D721Med (cell line): ENCODE results near the gene CMYA5.

Source experiments
- DNase-seq: peaks from one replicate; pipeline ENCODE4 v3.0.0; 2011; ENCODE audit warnings: low spot score; ENCODE audit not compliant: insufficient read length
- FAIRE-seq: peaks from 2 replicates; lab custom pipeline; 2011; peaks lifted over from hg19 to GRCh38; lab: Jason Lieb, UNC
- CTCF ChIP-seq: IDR thresholded peaks from 2 replicates; pipeline ENCODE4 v1.5.1; 2012; ENCODE audit warnings: mild to moderate bottlenecking, control low read depth; ENCODE audit not compliant: insufficient read depth; ENCODE audit errors: missing control alignments

CMYA5 gene

GRCh38 chr5:79803007-79803406 is 113.4 kb downstream of the CMYA5 start:
- DNase-seq = no peak
- FAIRE-seq = no peak
- TF ChIP-seq CTCF = no peak

DNA sequence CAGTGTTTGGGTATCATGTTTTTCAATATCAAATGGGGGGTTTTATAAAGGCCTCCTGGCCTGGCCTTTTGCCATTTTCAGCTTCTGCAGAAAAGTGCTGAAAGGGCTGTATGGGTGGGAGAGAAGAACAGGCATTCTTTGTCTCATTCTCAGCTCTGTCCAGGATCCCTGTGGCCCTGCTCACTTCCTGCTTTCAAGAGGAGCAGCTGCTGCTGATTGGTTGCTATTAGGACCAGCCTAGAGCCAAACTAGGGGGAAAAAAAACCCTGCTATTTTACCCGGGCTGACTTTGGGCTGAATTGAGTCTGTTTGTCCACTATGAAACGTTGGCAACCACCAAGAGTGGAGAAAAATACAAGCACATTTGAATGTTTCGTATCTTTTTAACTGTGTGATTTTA is 117.1 kb downstream of the CMYA5 start:
- no peak for FAIRE-seq
- no peak for DNase-seq
- no peak for TF ChIP-seq CTCF

DNA sequence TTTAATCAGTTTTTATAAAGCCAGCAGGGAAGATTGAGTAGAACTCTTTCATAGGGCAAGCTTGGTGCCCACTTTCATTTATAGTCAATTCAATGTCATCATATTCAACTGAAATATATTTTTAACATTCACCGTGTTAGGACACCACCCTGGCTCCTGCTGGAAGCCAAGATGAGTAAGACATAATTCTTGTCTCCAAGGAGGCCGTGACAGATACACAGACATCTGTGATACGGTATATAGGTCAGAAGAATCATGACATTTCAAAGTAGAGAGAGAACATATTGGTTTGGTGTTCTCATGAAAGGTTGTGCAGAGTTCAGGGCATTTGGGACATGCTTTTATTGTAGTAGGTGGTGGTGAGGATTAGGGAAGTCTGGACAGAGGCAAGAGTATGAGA is 120.1 kb downstream of the CMYA5 start:
- TF ChIP-seq CTCF = no peak
- FAIRE-seq = no peak
- DNase-seq = no peak

DNA sequence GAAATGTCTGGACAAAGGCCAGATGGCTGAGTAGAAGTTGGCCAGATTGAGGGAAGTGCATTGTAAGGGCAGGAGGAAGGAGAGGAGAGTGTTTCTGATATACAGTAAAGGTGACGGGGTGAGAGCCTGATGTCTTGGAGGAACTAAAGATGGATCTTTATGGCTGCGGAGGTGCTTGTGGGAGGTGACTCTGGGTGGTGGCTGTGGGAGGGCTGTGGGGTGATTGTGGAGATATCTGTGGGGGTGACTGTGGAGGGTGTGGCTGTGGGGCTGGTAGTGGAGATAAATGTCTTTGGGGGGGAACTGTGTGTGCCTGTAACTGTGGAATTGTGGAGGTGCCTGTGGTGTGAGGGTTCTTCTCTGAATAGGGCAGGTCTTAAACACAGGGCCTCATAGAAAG is 121.4 kb downstream of the CMYA5 start:
- no peak for TF ChIP-seq CTCF
- FAIRE-seq (no peak), DNase-seq (no peak)

DNA sequence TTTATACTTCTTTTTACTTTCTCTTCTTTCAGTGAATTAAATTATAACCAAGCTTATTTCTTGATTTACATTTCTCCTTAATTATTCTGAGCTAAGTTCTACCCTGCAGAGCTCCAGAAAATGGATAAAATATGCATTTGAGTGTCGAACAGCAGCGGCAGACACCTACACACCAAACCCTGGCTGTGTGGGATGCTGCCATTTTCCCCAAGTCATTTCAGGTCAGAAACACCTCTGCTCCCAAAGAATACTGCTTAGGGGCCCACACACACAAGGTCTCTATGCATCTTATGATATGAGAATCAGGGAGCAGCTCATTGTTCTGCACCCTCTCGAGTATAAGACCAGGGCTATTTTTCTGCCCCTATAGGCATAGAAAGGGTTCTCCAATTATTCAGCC is 122.3 kb downstream of the CMYA5 start:
- FAIRE-seq = no peak
- TF ChIP-seq CTCF = no peak
- no peak for DNase-seq

DNA sequence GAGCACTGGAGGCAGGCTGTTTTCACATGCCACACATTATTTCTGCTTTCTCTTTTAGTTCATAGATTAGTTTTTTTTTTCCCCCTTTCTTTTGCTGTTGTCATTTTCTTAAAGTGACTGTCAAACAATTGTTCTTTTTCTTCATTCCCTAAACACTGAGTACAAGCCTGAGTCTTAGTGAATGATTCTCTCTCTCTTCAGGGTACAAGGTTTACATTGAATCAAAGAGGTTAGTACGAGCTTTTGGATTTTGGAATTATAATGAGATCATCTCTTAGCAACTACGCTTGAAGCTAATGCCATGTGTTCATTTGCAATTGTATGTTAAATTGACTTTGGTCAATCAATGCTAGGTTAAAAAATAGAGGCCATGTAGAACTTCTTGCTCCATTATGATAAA is 125.1 kb downstream of the CMYA5 start:
- FAIRE-seq = peak; percentile 32
- TF ChIP-seq CTCF = no peak
- no peak for DNase-seq

GRCh38 chr5:79816014-79816413 is 126.4 kb downstream of the CMYA5 start:
- FAIRE-seq (no peak), DNase-seq (no peak)
- no peak for TF ChIP-seq CTCF
